ENCODE results near the gene C17orf75. TPM values are rescaled to one million over a fixed set of nuclear protein-coding genes. Genes with fewer than 3 reads are reported as not detected.
"Not testable (repeated sequence)": the region's sequence is repeated elsewhere in the genome, so short reads cannot be mapped to it uniquely, and the experiment has no call there.

Gene C17orf75, protein sequence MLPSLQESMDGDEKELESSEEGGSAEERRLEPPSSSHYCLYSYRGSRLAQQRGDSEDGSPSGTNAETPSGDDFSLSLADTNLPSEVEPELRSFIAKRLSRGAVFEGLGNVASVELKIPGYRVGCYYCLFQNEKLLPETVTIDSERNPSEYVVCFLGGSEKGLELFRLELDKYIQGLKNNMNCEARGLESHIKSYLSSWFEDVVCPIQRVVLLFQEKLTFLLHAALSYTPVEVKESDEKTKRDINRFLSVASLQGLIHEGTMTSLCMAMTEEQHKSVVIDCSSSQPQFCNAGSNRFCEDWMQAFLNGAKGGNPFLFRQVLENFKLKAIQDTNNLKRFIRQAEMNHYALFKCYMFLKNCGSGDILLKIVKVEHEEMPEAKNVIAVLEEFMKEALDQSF
- 19.4 and 22.6 TPM in 2 replicates for total RNA-seq

DNA sequence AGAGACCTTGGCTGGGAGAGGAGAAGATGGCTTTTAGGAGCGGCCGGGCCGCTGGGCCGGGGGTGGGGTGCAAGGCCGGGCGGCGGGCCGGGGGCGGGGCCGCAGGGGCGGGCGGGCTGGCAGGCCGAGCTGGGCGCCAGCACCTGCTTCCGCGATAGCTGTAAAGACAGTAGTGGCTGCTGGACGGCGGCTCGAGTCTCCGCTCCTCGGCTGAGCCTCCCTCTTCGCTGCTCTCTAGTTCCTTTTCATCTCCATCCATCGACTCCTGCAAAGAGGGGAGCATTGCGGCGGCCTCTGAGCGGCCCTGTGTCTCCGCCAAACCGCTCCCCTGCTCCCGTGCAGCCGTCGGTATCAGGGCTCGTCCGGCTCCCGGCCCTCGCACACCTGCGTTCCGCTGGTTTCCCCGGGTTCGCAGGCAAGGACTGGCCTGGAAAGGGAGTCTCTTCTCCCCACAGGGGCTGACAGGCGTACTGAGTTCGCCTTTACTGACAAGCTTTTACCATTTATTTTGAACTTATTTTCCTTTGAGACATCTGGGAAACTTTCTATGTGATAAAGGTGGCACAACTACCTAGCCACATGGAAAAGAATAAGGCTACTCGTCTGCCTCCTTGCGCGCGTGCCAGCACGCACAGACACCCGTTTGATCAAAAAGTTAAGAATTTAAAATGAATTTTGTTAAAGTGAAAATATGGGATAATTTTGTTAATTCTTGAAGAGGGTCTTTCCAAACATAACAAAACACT, at the start of gene C17orf75:
Gene C17orf75 (minus strand): TSS at position 317 of the 746 bp plus-strand sequence. CDS start 34 bp downstream, at position 283.
- DNase-seq (ENCODE audit: low read depth, low spot score), result no peak

DNA sequence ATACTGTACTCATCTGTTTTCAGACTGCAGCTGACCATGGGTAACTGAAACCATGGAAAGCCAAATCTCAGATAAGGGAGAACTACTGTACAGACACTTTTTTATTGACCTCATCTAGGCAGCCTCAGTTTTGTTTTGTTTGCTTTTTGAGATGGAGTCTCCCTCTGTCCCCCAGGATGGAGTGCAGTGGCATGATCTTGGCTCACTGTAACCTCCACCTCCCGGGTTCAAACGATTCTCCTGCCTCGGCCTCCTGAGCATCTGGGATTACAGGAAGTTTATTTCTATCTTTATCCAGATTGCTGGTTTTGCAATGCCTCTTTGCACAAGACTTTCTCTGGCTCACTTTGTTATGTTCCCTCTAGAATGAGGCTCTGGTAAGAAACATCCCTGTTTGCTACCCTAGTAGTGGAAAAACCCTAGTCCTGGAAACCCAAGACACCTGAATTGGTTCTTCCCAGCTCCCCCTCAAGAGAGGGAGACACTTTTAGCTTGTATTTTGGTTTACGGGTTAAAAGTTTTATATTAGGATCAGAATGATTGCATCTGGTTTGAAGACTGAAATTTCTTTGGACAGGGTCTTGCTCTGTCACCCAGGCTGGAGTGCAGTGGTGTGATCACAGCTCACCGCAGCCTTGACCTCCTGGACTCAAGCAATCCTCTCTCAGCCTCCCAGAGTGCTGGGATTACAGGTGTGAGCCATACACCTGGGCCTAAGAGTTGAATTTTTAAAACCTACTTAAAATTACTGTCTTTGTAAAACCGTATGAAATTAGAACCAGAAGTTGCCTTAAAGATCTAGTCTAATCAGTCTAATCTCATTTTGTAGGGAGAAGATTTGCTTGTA, 46.9 kb upstream of the C17orf75 start:
- DNase-seq (ENCODE audit: low read depth, low spot score), result no peak

DNA sequence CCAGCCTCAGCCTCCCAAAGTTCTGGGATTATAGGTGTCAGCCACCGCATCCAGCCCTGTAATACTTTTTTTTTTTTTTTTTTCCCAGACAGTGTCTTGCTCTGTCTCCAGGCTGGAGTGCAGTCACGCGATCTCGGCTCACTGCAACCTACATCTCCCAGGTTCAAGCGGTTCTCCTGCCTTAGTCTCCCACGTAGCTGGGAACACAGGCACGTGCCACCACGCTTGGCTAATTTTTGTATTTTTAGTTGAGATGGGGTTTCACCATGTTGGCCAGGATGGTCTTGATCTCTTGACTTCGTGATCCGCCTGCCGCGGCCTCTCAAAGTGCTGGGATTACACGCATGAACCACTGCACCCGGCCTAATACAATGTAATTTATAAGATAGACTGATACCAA, 46.2 kb upstream of the C17orf75 start:
- DNase-seq (ENCODE audit: low read depth, low spot score), result not testable (repeated sequence)

DNA sequence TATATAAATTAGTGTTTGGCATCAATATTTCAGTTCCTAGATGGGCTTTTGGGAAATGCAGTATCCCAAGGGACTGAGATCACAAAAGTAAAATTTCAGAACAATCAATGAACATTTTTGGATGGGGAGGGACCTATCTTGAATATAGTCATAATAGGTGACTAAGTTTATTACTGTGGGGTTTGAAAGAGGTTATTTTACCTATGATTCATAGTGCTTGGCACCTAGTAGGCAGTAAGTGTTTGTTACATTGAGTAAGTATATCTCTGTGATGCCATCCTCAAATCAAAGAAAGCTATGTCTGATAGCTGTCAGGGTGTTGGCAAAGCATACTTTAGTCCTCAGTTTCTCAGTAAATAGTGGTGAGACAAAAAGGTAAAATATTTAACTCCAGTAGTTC, 44.9 kb upstream of the C17orf75 start:
- DNase-seq (ENCODE audit: low read depth, low spot score), result no peak

DNA sequence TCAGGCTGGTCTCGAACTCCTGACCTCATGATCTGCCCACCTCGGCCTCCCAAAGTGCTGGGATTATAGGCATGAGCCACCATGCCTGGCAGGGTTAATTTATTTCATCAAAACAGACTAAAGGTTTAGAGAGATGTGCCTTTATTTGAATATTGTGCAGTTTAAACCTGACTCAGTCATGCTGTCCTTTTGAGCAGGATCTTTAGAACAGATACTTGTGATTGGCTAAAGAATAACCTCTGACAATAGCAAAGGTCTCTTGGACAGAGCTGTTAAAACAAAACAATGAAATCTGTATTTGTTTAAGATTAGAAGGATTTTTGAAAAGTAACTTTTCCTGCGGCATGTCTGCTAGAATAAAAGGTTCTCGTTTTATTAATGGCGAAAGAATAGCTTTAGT, 44.0 kb upstream of the C17orf75 start:
- no peak for DNase-seq (ENCODE audit: low read depth, low spot score)

DNA sequence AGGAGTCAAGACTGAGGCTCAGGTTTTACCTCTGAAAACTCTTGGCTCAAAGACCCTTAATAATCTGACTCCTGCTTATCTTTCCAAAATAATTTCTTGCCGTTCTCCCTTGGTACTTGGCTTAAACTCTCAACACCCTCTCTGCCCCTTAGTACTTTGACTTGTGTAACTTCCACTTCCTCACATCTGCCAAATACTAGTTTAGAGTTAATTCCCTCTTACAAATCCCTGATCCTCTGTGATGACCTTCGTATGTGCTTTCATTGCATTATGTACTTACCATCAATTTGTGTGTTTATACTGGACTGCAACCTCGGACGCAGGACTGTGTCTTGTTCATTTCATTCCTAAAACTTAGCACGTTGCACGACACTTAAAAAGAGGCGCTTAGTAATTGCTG, 43.1 kb upstream of the C17orf75 start:
- no peak for DNase-seq (ENCODE audit: low read depth, low spot score)

DNA sequence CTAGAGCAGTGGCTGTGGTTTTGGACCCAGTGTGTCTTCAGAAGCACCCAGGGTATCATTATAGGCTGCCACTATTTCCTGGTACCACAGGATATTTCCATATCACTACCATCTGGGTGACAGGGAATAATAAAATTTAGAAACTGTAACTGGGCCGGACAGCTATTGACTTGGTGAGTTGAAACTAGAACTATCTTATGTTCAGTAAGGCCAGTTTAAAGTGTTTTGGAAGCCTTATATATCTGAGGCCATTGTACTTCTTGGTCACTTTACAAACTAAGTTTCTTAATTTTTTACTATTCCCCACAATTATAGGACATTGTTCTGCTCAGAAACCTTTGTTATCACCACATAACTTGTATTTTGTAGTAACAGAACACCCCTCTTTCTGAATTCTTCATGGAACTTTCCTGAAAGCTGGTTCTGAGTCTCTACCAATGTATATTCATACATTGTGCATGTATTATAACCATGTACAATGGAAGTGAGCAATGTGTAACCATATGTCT, 42.0 kb upstream of the C17orf75 start:
- no peak for DNase-seq (ENCODE audit: low read depth, low spot score)

DNA sequence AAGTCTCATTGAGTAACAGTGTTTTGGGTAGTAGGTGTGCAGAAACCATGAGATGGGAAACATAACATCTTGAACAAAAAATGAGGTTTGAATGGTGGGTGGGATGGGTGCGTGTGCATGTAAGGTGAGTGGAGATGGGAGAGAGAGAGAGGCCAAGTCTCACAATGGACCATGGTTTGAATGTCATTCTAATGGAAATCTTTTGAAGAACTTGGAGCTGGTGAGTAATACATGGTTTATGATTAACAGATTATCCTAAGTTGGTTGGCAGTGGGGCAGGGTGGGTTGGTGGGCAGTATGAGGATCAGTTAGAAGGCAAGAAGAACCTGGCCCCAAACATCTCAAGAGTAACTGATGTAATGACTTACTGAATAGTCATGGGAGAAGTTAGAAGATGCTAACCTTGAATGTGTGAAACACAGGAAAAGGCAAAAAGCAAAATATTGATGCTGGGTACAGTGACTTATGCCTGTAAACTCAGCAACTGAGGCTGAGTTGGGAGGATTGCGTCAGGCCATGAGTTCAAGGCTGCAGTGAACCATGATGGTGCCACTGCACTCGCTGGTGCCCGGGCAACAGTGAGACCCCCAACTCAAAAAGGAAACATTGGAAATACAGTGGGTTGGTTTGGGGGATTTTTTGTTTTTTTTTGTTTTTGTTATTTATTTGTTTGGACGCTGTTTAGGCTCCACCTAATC, 40.7 kb upstream of the C17orf75 start:
- no peak for DNase-seq (ENCODE audit: low read depth, low spot score)

DNA sequence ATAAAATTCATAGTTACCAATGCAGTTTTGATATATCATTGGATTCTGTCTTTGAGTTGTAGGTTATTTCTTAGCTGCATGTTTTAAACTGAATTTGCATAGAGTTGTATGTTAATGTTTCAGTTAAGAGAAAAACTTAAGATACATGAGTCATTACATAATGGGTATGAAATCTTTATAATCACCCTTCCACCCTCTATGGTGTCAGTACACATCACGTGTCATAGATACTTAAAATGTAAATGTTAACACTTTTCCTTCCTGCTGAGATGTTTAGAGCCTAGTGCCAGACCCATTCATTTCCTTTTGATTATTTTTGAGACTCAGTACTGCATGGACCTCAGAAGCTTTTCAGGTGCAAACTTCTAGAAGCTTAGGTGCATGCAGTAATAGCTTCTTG, 28.5 kb upstream of the C17orf75 start:
- no peak for DNase-seq (ENCODE audit: low read depth, low spot score)

DNA sequence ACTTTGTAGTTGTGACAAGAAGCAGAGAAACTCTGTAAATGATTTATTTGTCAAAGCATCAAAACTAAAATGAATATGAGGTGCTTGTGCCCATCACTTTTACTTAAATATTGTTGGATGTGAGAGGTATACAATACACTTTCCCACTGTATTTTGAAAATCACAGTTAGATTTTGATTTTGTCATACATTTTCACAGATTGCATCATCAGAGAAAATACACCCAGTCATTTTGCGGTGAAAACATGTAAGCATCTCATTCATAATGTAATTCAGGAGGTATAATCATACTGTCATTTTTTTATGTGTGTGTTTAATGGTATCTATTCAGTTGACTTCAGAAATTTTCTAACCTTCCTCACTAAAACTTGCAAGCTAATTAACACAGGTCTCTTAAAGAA, 19.3 kb upstream of the C17orf75 start:
- DNase-seq (ENCODE audit: low read depth, low spot score), result no peak

DNA sequence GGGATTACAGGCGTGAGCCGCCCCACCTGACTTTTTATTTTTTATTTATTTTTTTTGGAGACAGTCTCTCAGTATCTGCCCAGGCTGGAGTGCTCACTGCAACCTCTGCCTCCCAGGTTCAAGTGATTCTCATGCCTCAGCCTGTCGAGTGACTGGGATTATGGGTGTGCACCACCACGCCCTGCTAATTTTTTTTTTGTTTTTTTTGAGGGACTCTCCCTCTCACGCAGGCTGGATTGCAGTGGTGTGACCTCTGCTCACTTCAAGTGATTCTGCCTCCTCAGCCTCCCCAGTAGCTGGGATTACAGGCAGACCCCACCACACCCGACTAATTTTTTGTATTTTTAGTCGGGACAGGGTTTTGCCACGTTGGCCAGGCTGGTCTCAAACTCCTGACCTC, 15.6 kb upstream of the C17orf75 start:
- no peak for DNase-seq (ENCODE audit: low read depth, low spot score)

DNA sequence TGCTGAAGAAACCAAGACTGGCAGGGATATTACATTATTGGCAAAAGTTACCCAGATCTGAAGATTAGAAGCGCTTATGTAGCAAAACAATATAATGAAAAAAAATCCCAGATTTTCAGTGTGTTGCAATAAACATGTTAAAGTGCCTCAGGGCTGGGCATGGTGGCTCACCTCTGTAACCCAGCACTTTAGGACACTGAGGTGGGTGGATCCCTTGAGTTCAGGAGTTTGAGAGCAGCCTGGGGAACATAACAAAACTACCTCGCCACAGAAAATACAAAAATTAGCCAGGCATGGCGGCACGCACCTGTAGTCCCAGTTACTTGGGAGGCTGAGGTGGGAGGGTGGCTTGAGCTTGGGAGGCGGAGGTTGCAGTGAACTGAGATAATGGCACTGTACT, 14.8 kb upstream of the C17orf75 start:
- no peak for DNase-seq (ENCODE audit: low read depth, low spot score)

DNA sequence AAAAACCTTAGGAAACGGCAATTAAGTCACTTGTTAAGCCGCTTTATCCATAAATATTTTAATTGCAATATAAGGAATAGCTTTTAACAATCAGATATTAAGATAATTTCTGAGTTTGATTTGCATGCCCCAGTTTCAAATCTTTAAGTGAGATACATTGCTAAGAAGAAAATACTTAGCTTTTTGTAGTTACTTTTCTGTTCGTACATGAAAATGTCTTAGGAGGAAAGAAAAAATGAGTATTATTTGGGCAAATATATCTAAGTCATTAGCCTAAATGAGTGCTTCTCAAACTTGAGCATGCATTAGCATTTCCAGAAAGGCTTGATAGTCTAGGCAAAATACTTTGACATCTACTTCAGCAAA, 14.4 kb upstream of the C17orf75 start:
- DNase-seq (ENCODE audit: low read depth, low spot score), result no peak

DNA sequence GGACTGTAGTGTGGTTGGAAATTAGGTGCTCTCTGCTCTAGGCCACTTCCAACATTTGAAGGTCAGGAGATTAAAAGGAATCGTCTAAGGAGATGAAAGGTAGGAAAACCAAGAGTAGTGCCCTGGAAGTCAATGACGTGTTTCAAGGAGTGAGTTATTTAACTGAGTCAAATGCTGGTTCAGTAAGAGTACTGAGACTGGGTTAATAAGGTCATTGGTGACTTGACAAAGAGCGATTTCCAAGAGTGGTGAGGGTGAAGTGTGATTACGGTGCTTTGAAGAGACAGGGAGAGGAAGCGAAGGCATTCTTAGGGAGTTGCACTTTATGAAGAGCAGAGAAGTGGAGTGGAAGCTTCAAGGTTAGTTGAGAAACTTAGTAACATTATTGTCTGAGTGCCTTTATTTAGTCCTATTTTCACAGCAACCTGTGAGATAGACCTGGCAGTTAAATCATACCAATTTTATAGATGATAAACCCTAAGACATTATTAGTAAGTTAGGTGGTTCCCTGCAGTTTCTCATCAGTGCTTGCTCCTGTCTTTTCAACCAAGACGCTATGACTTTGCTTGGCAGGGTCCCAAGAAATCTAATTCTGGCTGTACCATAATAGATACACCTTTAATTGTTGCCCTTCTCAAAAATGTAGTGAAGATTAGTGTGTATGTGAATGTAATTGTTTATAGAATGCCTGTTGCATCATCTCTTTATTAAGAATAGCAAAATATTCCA, 13.8 kb upstream of the C17orf75 start:
- no peak for DNase-seq (ENCODE audit: low read depth, low spot score)

DNA sequence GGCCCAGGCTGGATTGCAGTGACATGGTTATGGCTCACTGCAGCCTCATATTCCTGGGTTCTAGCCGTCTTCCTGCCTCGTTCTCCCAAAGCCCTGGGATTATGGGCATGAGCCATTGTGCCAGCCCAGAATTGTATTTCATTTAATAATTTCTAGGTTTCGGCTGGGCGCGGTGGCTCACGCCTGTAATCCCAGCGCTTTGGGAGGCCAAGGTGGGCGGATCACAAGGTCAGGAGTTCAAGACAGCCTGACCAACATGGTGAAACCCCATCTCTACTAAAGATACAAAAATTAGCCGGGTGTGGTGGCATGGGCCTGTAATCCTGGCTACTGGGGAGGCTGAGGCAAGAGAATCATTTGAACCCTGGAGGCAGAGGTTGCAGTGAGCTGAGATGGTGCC, 10.8 kb upstream of the C17orf75 start:
- not testable (repeated sequence) for DNase-seq (ENCODE audit: low read depth, low spot score)

DNA sequence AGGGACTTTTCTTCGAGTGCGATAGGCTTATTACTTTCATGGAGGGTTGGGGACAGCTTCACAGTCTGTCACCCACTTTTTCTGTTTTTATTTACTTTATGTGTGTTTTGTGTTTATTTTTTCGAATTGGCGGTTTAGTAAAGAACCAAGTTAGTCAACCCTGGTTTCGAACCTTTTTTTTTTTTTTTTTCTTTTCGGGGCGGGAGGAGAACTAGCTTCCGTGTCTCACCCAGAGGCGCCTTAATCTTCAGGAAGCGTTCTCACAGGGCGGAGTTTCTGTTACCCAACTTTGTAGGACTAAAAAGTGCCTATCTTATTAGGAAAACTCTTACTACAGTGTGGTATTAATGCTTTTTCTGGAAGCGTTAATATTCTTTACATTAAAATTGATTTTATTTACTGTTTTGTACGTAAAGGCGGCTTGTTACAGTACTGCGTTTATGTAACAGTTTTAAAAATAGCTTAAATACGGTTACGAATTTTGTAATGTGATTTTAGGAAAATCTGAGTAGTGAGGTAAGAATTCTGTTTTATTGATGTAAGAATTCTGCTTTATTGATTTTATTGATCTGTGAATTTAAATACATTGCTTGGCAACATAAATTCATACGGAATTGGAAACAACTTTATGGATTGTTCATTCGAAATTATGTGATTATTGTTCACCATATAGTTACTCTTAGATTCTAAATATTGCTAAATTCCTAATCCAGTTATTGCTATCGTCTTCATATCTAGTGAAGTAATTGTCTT, 8.9 kb upstream of the C17orf75 start:
- peak; percentile 35 for DNase-seq (ENCODE audit: low read depth, low spot score)

DNA sequence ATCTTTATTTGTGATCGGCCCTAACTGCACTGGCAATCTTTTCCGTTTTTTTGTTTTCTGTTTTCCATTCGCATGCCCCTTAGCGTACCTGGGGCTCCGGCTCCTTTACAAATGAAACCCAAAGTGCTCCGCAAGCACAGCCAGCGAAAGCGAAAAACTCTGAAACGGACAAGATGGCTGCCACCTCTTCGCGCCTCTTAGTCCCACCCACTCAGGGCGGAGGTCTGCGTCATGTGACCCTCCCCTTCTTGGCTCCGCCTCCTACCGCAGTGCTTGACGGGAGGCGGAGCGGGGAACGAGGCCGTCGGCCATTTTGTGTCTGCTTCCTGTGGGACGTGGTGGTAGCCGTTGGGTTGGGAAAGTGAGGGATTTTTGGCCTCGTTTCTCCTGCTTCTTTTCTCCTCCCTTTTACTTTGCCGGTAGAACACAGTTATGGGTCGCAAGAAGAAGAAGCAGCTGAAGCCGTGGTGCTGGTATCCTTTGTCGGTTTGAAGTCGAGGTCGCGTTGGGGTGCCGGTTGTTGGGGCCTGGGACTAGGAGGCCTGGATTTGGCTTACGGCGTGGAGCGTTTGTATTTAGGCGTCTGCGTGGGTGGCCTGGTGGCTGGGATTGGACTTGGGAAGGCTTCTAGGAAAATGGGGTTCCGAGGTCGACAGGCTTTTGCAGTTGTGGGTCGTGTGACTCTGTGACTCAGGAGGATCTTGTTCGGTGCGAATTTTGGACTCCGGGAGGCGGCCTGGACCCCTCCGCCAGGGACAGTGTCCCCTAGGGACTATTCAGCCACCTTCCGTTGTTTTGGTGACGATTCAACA, 8.1 kb upstream of the C17orf75 start, which contains the start of gene ZNF207:
Gene ZNF207 (plus strand): TSS at position 304 of the 812 bp plus-strand sequence. CDS start 129 bp downstream, at position 433.
- peak; percentile 87 for DNase-seq (ENCODE audit: low read depth, low spot score)

DNA sequence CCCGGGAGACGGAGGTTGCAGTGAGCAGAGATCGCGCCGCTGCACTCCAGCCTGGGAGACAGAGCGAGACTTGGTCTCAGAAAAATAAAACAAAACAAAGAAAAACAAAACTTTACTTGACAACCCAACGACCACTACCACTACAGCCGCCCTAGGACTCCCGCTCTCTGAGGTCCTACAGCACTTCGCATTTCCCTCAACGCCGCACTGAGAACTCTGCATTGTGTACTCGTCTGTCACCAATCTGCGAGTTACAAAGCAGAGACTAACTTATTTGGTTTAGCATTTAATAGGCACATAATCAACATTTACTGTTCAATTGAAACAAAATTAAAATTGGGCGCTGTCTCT, 7.5 kb upstream of the C17orf75 start:
- no peak for DNase-seq (ENCODE audit: low read depth, low spot score)

DNA sequence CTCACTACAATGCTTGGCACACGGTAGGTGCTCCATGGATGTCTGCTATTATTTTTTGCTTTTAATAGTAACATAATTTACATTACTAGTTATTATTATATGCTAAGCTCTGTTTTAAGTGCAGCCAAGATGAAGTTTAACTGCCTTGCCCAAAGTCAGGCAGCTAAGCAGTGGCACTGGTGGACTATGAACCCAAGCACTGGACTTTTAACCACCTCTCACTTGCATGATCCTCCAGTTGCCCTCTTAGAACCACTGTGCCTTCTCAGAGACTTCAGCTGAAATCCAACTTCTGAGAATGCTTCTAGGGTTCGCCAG, 6.5 kb upstream of the C17orf75 start:
- no peak for DNase-seq (ENCODE audit: low read depth, low spot score)
